Measurements from ENCODE around the gene CNPY4. TPM values are rescaled to one million over a fixed set of nuclear protein-coding genes. Genes with fewer than 3 reads are reported as not detected.
A peak's percentile ranks its signal among the peaks of the same experiment; 100 is the strongest.

CNPY4 gene, protein sequence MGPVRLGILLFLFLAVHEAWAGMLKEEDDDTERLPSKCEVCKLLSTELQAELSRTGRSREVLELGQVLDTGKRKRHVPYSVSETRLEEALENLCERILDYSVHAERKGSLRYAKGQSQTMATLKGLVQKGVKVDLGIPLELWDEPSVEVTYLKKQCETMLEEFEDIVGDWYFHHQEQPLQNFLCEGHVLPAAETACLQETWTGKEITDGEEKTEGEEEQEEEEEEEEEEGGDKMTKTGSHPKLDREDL
- polyA plus RNA-seq (2012; ENCODE audit: insufficient read depth, insufficient read length) = 15.5 TPM

DNA sequence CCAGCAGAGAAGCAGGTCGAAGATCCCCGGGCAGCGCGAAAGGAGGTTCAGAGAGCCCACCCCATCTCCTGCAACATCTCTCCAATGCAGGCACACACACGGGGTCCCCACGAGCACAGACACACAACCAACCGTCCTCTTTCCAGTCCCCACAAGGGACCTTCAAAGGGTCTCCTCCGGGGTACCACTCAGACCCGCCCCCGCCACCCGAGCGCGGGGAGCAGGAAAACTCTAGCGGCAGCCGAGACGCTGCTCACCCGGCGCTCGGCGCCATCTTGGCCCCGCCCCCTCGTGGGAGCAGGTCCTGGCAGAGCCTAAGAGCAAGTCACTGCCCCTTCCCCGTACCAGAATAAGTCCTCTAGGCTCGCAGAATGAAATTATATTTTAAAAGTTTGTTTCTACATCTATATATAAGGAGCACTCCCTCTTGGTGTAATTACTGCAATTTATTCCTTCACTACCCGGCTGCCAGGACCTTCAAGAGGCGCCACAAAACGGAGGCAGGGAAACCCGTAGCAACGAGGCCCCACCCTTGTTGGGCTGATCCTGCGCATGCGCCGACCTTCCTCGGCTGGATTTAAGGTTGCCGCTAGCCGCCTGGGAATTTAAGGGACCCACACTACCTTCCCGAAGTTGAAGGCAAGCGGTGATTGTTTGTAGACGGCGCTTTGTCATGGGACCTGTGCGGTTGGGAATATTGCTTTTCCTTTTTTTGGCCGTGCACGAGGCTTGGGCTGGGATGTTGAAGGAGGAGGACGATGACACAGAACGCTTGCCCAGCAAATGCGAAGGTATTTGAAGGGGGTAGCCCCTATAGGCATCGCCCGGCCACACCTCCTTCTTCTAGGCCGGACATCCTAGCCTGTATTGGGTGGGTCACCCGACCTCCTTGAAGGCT lies at the start of gene CNPY4, which contains the start of gene TAF6:
CNPY4 (plus strand) TSS at position 563 of the 898 bp plus-strand sequence; CDS start at position 674, 111 bp downstream.
TAF6 (minus strand) TSS at position 287 of the 898 bp plus-strand sequence. CDS start 5,149 bp downstream, outside the sequence.
- peak; percentile 96 for DNase-seq (ENCODE audit: low read depth, low spot score)
- peak within 1 kb of the TSS; percentile 80 for H3K4me3 ChIP-seq (ENCODE audit: low read length)

DNA sequence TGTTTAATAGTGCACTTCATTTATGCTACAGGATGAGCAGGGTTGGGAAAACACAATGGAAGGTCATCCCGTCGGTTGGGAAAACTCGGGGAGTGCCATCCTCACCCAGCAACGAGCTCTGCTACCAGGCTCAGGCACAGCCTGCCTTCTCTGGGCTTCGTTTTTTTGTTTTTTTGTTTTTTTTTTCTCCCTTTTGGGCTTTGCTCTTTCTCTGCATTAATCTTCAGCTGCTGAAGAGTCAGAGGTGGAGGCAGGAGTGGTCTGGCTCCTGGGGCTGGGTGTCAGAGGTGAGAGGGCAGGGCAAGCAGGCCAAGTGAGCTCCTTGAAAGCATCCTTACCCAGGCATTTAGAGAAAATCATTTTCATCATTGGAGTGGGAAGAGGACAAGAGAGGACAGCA lies 49.4 kb upstream of the CNPY4 start:
- DNase-seq (ENCODE audit: low read depth, low spot score) = no peak
- no peak overlapping the region for H3K4me3 ChIP-seq (ENCODE audit: low read length)

DNA sequence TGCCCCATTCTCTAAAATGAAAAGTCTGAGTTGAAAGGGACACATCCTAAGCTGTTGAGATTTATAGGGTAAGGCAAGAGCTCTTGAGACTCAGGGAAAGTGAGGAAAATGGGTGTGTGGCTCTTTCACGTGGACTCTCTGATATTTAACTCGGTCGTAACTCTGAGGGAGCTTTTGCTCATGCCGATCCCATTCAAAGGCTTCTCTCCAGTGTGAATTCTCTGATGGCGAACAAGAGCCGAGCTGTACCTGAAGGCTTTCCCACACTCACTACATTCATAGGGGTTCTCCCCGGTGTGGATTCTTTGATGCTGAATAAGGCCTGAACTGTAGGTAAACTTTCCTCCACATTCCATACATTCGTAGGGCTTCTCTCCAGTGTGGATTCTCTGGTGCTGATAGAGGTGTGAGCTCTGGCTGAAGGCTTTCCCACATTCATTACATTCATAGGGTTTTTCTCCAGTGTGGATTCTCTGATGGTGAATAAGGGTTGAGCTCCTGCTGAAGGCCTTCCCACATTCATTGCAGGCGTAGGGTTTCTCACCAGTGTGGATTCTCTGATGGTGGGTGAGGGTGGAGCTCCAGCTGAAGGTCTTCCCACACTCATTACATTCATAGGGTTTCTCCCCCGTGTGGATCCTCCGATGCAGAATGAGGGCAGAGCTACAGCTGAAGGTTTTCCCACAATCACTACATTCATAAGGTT lies 48.3 kb upstream of the CNPY4 start:
- no peak for DNase-seq (ENCODE audit: low read depth, low spot score)
- H3K4me3 ChIP-seq (ENCODE audit: low read length) = no peak overlapping the region

DNA sequence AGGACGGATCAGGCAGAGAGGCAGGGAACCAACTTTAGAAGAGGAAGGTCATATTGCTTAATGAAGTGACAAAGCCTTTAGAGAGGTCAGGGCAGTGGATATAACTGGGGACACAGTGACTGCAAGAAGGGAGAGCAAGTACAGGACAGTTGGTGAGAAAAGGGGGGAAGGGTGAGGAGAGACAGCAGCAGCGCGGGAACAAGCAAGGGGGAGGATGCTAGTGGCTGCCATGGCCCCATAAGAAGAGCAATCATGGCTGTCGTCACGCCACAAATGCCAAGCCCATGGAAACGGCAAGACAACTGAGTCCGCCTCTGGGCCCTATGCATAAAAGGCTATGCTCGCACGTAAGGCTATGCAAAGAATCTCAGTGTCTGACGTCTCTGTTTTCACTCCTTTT lies 47.0 kb upstream of the CNPY4 start:
- H3K4me3 ChIP-seq (ENCODE audit: low read length) = no peak overlapping the region
- DNase-seq (ENCODE audit: low read depth, low spot score) = no peak

DNA sequence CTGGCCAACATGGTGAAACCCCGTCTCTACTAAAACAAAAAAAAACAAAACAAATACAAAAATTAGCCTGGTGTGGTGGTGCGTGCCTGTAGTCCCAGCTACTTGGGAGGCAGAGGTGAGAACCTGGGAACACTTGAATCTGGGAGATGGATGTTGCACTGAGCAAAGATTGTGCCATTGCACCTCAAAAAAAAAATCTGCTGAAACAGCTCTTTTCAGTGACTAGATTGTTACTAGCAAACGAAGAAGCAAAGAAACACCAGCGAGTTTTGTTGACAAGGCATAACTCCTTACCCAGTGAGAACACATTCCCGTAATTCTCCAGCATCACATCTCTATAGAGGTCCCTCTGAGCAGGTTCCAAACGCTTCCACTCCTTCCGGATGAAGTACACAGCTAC lies 44.6 kb upstream of the CNPY4 start:
- DNase-seq (ENCODE audit: low read depth, low spot score) = no peak
- H3K4me3 ChIP-seq (ENCODE audit: low read length) = no peak overlapping the region

DNA sequence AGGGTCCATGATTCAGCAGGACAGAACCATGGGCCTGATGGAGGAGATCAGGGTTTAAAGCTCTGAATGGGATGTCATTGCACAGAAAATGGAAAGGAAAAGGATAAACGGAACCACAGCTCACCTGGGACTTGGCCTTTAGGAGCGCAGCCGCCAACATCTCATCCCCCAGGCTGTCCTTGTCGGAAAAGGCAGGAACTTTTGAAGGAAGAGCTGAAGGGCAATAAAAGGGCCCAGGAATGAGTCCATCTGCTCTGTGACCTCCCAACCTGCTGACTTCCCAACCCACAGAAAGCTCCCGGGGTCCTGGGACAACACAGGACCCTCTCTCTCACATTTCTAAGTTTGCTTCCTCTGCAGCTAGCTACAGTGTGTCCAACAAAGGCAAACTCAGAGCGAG lies 44.0 kb upstream of the CNPY4 start:
- H3K4me3 ChIP-seq (ENCODE audit: low read length) = no peak overlapping the region
- DNase-seq (ENCODE audit: low read depth, low spot score) = no peak

DNA sequence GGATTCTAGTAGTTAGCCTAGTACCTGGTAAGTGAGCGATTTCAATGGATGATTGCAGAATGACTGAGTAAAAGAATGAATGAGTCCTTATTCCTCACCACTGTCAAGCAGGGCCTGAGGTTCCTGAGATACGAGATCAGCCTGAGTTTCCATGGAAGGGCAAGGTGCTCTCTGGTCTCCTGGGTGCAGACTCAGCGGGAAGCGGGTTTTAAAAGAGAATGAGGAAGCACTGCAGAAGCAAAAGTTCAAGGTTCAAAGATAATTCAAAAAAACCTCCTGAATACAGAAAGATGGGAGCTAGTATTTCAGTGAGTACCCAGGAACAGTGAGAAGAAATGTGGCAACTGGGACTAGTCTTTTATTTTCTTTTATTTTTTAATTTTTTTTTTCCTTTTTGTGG lies 42.2 kb upstream of the CNPY4 start:
- no peak overlapping the region for H3K4me3 ChIP-seq (ENCODE audit: low read length)
- no peak for DNase-seq (ENCODE audit: low read depth, low spot score)

DNA sequence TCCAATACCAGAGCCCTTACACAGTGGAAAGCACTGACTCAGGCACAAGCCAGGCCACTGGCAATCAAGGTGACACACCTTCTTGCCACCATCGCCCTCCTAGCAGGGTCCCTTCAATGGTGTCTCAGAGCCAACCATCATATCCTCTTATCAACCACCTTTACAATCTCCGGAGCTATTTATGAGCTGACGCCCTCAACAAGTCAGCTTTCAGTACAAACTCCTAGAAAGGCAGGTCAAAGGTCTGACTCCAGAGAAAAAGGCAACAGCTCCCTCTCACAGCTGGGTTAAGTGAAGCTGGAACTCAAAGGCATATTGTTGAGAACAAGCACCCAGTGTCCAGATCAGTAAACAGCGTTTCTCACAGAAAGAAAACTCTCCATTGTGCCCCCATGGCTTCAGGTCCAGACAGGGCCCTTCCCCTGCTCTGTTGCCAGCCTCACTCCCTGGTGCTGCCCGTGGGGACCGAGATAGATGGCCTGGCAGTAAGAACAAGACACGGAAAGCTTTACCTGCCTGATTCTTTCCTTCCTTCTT lies 40.3 kb upstream of the CNPY4 start:
- no peak overlapping the region for H3K4me3 ChIP-seq (ENCODE audit: low read length)
- no peak for DNase-seq (ENCODE audit: low read depth, low spot score)

DNA sequence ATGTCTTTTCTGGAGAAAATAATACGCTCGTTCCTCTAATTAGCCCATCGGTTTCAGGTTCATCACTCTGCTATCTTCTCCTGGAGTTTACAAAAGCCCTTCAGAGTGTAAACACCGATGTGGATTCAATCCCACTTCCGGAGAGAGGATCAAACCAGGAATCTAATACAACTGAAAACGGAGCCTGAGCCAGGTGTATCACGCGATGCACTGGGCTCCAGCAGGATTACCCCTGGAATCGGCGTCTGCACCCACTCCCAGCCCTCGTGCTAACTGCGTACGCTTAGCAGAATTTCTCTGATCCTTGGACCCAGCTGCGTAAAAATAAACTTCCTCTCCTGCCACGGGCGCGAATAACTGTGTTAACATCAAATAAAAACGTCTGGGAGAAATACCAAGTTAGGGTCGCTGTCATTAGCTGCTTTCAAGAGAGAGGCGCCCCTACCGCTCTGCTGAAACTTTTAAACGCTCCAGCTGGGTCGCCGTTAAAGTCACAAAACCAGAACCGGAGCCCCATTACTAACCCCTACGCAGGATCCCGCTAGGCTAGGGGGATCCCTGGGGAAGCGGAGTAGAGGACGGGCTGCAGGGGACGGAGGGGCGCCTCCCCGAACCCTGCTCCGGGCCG lies 38.4 kb upstream of the CNPY4 start:
- no peak for DNase-seq (ENCODE audit: low read depth, low spot score)
- peak overlapping the region; percentile 99 for H3K4me3 ChIP-seq (ENCODE audit: low read length)

DNA sequence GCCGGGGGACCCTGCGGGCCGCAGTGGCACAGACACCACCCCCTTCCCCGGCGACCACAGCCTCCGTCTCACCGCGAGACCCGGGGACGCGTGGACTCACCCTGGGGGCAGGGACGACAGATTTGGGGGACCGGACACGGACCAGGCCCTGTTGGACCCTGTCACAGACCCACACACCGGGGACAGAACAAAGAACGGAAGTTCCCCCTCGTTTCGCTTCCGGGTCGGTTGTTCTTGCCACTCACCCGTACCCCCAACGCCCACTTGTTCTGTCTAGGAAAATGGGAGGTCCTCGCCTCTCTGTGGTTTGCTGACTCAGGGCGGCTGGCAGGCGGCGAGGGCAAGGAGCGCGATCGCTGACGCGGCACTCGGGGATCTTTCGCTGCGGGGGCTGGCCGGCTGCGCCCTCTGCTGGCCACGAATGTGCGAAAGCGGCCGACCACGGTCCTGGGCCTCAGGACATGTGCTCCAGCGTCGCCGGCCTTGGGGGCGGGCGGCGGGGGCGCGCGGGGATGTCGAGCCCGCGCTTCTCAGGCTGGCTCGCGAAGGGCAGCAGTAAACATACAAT lies 37.8 kb upstream of the CNPY4 start, which contains the start of gene ZNF3:
ZNF3 (minus strand) TSS at position 189 of the 568 bp plus-strand sequence. CDS start 4,366 bp downstream, outside the sequence.
- peak within 1 kb of the TSS; percentile 99 for H3K4me3 ChIP-seq (ENCODE audit: low read length)
- peak; percentile 98 for DNase-seq (ENCODE audit: low read depth, low spot score)

DNA sequence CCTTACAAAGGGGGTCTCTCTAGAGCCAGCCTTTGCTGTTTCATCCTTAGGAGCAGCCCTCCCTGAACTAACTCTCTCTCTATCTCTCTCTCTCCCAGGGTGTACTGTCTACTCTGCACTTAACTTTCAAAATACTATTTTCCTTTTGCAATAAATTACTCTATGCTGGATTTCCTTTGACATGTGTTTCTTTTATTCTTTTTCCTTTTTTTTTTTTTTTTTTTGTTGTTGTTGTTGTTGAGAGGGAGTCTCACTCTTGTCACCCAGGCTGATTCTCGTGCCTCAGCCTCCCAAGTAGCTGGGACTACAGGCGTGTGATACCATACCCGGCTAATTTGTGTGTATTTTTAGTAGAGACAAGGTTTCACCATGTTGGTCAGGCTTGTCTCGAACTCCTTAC lies 36.5 kb upstream of the CNPY4 start:
- H3K4me3 ChIP-seq (ENCODE audit: low read length) = no peak overlapping the region
- no peak for DNase-seq (ENCODE audit: low read depth, low spot score)

DNA sequence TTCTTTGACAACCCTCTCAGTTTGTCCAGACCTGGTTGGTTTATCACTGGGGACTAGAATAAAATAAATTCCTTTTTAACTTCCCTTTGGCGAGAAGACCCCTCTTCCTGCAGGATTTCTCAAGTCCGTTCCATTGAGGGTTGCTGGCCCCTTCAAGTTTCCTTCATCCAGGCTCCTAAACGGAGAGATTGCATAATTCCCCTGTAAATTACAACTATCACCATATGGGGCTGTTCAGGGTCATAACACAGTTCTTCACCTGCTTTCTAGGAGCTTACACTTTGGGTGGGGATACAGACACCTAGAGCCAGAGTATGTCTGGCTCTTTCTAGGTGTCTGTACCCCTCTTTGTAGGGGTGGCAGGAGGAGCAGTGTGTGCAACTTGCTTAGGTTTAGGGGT lies 33.9 kb upstream of the CNPY4 start:
- DNase-seq (ENCODE audit: low read depth, low spot score) = no peak

DNA sequence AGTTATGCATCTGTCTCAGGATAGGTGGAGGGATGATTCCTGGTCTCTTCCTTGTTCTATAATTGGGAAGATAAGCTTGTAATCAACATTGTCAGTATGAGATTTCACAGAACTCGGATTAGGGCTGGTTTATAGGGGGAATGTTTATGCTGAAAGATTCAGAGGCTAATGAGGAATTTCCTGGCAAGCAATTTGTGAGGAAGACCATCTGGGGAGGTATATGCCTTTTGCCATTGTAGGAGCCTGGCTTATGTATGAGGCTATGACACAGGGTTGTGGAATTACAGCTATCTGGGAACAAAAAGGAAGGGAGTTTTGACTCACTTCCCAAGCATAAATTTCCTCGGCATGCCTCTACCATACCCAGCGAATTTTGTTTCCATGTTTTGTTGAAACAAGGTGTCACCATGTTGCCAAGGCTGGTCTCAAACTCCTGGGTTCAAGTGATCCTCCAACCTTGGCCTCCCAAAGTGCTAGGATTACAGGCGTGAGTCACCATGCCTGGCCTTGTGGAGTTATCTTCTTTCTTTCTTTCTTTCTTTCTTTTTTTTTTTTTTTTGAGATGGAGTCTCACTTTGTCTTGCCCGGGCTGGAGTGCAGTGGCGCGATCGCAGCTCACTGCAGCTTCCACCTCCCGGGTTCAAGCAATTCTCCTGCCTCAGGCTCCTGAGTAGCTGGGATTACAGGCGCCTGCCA lies 32.2 kb upstream of the CNPY4 start:
- DNase-seq (ENCODE audit: low read depth, low spot score) = no peak
- H3K4me3 ChIP-seq (ENCODE audit: low read length) = no peak overlapping the region

More for the DNA sequence above, 33.9 kb upstream of the CNPY4 start:
- no peak overlapping the region for H3K4me3 ChIP-seq (ENCODE audit: low read length)

DNA sequence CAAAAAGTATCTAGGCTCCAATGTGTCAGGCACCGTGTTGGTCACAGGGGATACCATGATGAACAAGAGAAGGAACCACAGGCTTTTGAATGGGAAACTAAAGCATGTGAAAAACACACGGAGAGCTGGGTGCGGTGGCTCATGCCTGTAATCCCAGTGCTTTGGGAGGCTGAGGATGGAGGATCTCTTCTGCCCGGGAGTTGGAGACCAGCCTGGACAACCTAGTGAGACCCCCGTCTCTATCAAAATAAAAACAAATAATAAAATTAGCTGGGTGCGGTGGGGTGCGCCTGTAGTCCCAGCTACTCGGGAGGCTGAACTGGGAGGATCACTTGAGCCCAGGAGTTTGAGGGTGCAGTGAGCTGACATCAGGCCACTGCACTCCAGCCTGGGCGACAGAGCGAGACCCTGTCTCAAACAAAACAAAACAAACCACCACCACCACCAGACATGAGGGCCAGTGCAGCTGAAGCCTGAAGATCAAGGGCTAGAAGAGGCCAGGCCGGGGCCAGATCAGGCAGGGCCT lies 31.3 kb upstream of the CNPY4 start:
- DNase-seq (ENCODE audit: low read depth, low spot score) = no peak
- H3K4me3 ChIP-seq (ENCODE audit: low read length) = peak overlapping the region; percentile 95

DNA sequence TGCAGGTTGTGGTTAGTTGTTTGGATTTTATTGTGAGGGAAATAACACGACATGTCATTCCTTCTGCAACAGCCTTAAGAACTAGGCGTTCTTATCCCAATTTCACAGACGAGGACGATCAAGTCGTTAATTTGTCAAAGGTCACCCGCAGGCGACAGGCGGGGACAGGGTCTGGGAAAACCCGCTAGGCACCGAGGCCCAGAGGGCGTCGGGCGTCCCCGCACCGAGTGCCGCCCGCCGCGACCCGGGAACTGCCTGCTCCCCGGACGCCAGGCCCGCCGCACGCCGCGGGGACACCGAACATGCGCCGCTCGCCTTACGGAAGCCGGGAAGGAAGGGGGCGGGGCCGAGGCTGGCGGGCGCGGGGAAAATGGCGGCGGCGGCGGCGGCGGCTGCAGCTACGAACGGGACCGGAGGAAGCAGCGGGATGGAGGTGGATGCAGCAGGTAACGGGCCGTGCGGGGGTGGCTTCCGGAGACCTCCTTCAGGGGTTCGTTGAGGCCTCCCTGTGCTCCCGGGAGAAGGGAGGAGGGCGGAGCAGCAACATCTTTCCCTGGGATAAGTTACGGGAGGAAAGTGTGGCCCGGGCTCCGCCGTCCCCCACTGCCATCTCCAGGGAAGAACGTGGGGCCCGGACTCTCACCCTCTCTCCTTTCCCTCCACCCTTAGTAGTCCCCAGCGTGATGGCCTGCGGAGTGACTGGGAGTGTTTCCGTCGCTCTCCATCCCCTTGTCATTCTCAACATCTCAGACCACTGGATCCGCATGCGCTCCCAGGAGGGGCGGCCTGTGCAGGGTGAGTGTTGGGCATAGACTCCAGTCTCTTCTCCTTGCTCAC lies 30.6 kb upstream of the CNPY4 start, which contains the start of gene COPS6:
COPS6 (plus strand) TSS at position 349 of the 837 bp plus-strand sequence; CDS start at position 371, 22 bp downstream.
- DNase-seq (ENCODE audit: low read depth, low spot score) = peak; percentile 52
- H3K4me3 ChIP-seq (ENCODE audit: low read length) = peak within 1 kb of the TSS; percentile 95

DNA sequence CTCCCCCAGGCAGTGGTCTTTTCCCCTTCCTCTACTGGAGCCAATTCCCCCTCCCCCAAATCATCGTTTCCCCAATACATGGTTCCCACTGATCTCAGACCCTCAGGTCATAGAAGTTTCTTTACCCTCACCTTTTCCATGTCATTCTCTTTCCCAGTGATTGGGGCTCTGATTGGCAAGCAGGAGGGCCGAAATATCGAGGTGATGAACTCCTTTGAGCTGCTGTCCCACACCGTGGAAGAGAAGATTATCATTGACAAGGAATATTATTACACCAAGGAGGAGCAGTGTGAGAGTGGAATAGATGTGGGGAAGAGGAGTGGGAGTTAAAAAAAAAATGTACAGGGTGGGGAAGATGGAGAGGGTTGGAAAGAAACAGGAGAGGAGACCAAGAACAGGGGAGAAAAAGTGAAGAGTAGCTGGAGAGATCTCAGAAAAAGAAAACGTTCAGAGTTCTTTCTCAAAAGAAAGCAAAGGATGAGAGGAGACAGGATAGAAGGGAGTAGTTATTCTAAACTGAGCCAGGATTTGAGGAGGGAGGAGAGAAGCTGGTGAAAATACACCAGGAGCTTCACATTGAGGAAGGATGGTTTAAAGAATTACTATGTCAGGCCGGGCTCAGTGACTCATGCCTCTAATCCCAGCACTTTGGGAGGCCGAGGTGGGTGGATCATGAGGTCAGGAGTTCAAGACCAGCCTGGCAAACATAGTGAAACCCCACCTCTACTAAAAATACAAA lies 29.8 kb upstream of the CNPY4 start:
- peak overlapping the region; percentile 95 for H3K4me3 ChIP-seq (ENCODE audit: low read length)
- DNase-seq (ENCODE audit: low read depth, low spot score) = no peak

Data from Jurkat, Clone E6-1 (cell line).